ACC112 (cell line): ENCODE data around the gene ALKBH5.

ENCODE experiments used
- H2AFZ ChIP-seq: fragments of 200-600 bp; sonication (generic); one replicate; pipeline ENCODE4 v1.6.0; 2017; ENCODE audit warnings: antibody characterized with exemption, low read length; ENCODE audit not compliant: unreplicated experiment
- H3K27ac ChIP-seq: fragments of 200-600 bp; sonication (generic); 2 replicates; pipeline ENCODE4 v1.5.1; 2014; ENCODE audit warnings: low read depth, mild to moderate bottlenecking, antibody characterized with exemption, low read length, moderate library complexity
- H3K27me3 ChIP-seq: fragments of 200-600 bp; sonication (generic); 2 replicates; pipeline ENCODE4 v1.6.1; 2014; ENCODE audit warnings: mild to moderate bottlenecking, antibody characterized with exemption, low read length, moderate library complexity, mixed read lengths; ENCODE audit not compliant: insufficient read depth
- H3K36me3 ChIP-seq: fragments of 200-600 bp; sonication (generic); 2 replicates; pipeline ENCODE4 v1.6.1; 2016; ENCODE audit warnings: mild to moderate bottlenecking, antibody characterized with exemption, low read length, moderate library complexity, mixed read lengths; ENCODE audit not compliant: insufficient read depth
- H3K4me1 ChIP-seq: fragments of 200-600 bp; sonication (generic); one replicate; pipeline ENCODE4 v1.6.1; 2016; ENCODE audit warnings: low read length, mixed read lengths; ENCODE audit not compliant: insufficient read depth, unreplicated experiment, control insufficient read depth
- H3K4me3 ChIP-seq: fragments of 200-600 bp; sonication (generic); 2 replicates; pipeline ENCODE4 v1.5.1; 2014; ENCODE audit warnings: mild to moderate bottlenecking, low read depth, low read length
- H3K79me2 ChIP-seq: fragments of 200-600 bp; sonication (generic); one replicate; pipeline ENCODE4 v1.6.0; 2016; ENCODE audit warnings: low read length; ENCODE audit not compliant: control insufficient read depth, unreplicated experiment, insufficient read depth

ALKBH5 gene

DNA sequence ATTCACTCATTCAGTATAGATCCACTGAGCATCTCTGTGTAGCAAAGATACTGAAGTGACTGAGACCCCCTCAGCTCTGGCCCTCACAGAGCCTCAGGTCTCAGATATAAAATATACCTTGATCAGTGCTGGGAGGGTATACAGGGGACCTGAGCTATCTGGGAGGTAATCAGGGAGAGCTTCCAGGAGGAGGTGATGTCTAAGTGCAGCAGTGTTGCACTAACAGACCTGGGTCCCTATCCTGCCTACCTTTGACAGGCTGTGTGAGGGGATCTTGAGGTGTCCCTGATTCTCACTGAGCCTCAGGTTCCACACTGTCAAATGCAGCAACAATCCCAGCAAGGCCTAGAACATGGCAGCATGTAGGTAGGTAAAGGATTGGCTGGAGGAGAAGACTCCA is 6.5 kb upstream of the ALKBH5 start:
- H3K4me1 ChIP-seq = peaks cover 12% of the 10 kb centered on the region
- H3K27ac ChIP-seq = no peak overlapping the region
- H3K36me3 ChIP-seq = no peaks in the 10 kb centered on the region
- H3K79me2 ChIP-seq = no peaks in the 10 kb centered on the region
- H3K27me3 ChIP-seq = no peaks in the 10 kb centered on the region
- no peak overlapping the region for H3K4me3 ChIP-seq
- H2AFZ ChIP-seq = no peak overlapping the region

DNA sequence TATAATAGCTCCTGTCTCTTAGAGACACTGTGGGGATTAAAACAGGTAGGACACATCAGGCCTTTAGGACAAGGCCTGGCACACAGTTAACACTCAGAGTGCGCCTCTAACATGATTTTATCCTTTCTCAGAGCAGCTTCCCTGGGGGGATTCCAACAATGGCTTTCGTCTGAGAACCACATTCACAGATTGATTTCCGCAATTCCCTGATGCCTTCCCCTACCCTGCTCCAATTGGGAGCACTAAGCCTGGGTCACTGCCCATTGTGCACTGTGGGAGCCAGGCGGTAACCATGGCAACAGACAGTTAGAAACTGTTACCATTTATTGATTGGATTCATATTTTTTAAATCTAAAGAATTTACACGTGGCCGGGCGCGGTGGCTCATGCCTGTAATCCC is 5.9 kb upstream of the ALKBH5 start:
- no peaks in the 10 kb centered on the region for H3K27me3 ChIP-seq
- H3K79me2 ChIP-seq = no peaks in the 10 kb centered on the region
- H3K4me3 ChIP-seq = no peak overlapping the region

DNA sequence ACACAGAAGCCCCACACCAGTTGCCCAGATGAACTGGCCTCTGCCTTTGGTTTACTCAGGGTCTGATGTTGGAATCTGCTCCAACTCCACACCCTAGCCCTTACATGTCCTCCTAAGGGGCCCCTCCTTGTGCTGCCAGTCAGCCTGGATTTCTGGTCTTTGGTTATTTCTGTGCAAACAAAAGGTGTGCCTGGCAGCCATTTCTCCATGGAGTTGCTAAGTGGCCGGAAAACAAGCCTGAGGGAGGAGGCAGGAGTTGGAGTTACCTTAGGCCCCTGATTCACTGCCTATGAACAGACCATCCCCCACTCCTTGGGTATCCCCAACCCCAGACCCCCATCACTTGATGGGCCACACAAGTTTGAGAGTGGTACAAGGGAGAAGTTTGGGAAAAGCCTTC is 4.4 kb upstream of the ALKBH5 start:
- Histone ChIP-seq H3K27ac (no peak overlapping the region), H2AFZ (no peak overlapping the region)

More for the DNA sequence above, 5.9 kb upstream of the ALKBH5 start:
- peaks cover 15% of the 10 kb centered on the region for H3K4me1 ChIP-seq
- H2AFZ ChIP-seq = no peak overlapping the region
- no peaks in the 10 kb centered on the region for H3K36me3 ChIP-seq
- H3K27ac ChIP-seq = no peak overlapping the region

DNA sequence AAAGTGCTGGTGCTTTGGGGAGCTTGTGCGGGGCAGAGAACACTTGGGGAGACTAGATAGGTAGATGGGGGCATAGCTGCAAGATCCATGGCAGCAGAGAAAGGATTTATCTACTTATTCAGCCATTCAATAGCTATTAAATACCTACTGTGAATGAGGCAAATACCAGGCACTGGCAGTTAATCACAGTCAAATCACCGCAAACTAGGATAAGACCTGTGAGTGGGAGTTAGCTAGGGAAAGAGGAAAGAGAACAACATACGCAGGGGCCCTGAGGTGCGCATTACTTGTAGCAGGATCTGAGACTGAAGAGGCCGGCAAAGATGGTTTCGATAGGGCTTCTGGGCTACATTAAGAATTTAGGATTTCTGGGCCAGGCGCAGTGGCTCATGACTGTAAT is 3.8 kb upstream of the ALKBH5 start:
- Histone ChIP-seq H3K36me3 (no peaks in the 10 kb centered on the region), H3K4me1 (peaks cover 15% of the 10 kb centered on the region), H3K79me2 (peaks cover 10% of the 10 kb centered on the region), H3K4me3 (no peak overlapping the region), H2AFZ (no peak overlapping the region), H3K27me3 (no peaks in the 10 kb centered on the region), H3K27ac (no peak overlapping the region)

More for the DNA sequence above, 4.4 kb upstream of the ALKBH5 start:
- H3K4me3 ChIP-seq = no peak overlapping the region
- H3K79me2 ChIP-seq = peaks cover 4% of the 10 kb centered on the region
- H3K27me3 ChIP-seq = no peaks in the 10 kb centered on the region
- H3K36me3 ChIP-seq = no peaks in the 10 kb centered on the region
- peaks cover 15% of the 10 kb centered on the region for H3K4me1 ChIP-seq

DNA sequence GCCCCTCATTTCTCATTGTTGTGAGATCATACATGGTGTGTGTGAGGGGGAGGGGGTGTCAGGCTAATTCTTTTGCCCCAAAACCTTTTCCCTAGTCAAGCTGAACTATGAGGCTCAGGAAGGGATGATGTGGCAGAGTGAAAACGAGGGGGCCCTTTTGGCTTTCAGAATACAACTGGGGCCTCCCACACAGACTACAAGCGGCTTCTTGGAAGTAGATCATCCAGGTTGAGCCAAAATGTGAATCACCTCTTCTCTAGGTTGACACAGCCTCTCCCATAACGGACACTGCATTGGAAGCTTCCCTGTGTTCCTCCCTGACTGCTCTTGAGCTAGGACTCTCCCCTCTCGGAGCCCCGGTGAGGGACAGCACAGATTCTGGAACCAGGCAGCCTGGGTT is 2.3 kb upstream of the ALKBH5 start:
- H3K27ac ChIP-seq = peak overlapping the region; percentile 96
- H3K36me3 ChIP-seq = no peaks in the 10 kb centered on the region; the same call in 1 of the 2 replicates
- H3K4me3 ChIP-seq = no peak overlapping the region
- H3K4me1 ChIP-seq = peaks cover 22% of the 10 kb centered on the region
- H3K79me2 ChIP-seq = peaks cover 26% of the 10 kb centered on the region
- H2AFZ ChIP-seq = peak overlapping the region; percentile 42
- no peaks in the 10 kb centered on the region for H3K27me3 ChIP-seq

DNA sequence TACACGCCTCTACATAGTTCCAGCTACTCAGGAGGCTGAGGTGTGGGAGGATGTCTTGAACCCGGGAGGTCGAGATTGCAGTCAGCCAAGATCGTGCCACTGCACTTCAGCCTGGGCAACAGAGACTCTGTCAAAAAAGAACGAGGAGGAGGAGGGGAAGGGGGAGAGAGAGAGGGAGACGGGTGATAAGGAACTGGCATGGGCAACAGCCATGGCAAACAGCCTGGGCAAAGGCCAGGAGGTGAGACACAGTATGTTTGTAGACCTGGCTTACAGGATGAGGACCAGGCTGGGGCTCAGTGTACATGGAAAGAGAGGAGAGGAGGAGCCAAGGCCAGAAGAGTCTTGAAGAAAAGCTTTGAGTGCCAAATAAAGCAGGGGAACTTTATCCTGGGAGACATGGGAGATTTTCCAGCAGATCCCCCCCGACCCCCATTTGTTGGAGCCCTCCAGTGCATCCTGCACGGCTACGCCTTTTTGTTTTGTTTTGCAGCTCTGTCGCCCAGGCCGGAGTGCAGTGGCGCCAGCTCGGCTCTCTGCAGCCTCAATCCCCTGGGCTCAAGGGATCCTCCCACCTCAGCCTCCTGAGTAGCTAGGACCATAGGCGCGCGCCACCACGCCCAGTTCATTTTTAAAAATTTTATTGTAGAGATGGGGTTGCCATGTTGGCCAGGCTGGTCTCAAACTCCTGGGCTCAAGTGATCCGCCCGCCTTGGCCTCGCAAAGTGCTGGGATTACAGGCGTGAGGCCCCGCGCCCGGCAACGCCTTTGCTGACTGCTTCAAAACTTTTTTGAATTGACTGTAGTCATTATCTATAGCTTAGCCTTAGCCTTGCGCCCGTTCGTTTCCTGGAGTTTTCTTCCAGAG is 1.3 kb upstream of the ALKBH5 start:
- Histone ChIP-seq H2AFZ (peak overlapping the region; percentile 88), H3K27me3 (no peaks in the 10 kb centered on the region), H3K36me3 (no peaks in the 10 kb centered on the region; the same call in 1 of the 2 replicates), H3K4me3 (peak overlapping the region; percentile 99), H3K27ac (peak overlapping the region; percentile 96), H3K79me2 (peaks cover 36% of the 10 kb centered on the region), H3K4me1 (peaks cover 29% of the 10 kb centered on the region)

DNA sequence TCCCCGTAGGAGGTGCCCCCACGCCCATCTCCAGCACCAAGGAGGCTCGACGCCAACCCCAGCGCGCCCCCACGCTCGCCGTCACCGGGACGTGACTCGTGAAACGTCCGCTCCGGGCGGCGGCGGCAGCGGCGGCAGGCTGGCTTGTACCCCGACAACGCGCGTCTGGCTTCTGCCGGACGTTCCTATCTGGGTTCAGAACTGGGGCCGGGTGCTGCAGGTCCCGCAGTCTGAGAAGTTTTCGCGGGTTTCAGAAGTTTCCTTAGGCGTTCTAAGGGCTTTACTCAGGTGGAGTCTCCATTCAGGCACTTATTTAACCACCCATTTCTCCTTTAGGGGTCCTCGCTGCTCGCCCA is 672 bp upstream of the ALKBH5 start:
- Histone ChIP-seq H3K79me2 (peaks cover 42% of the 10 kb centered on the region), H3K4me3 (peak overlapping the region; percentile 99), H3K36me3 (no peaks in the 10 kb centered on the region; the same call in 1 of the 2 replicates), H3K4me1 (peaks cover 34% of the 10 kb centered on the region), H3K27me3 (no peaks in the 10 kb centered on the region), H3K27ac (peak overlapping the region; percentile 96), H2AFZ (peak overlapping the region; percentile 88)

DNA sequence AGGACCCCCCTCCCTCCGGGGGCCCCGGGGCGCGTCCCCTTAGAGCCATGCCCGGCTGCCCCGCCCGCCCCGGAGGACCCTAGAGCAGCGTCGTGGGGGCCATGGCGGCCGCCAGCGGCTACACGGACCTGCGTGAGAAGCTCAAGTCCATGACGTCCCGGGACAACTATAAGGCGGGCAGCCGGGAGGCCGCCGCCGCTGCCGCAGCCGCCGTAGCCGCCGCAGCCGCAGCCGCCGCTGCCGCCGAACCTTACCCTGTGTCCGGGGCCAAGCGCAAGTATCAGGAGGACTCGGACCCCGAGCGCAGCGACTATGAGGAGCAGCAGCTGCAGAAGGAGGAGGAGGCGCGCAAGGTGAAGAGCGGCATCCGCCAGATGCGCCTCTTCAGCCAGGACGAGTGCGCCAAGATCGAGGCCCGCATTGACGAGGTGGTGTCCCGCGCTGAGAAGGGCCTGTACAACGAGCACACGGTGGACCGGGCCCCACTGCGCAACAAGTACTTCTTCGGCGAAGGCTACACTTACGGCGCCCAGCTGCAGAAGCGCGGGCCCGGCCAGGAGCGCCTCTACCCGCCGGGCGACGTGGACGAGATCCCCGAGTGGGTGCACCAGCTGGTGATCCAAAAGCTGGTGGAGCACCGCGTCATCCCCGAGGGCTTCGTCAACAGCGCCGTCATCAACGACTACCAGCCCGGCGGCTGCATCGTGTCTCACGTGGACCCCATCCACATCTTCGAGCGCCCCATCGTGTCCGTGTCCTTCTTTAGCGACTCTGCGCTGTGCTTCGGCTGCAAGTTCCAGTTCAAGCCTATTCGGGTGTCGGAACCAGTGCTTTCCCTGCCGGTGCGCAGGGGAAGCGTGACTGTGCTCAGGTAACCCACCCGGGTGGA is 759 bp downstream of the ALKBH5 start:
- Histone ChIP-seq H3K36me3 (peaks cover 3% of the 10 kb centered on the region; the same call in 1 of the 2 replicates), H3K4me3 (peak overlapping the region; percentile 99), H2AFZ (no peak overlapping the region), H3K79me2 (peaks cover 56% of the 10 kb centered on the region), H3K4me1 (peaks cover 46% of the 10 kb centered on the region), H3K27ac (peak overlapping the region; percentile 96), H3K27me3 (no peaks in the 10 kb centered on the region)

DNA sequence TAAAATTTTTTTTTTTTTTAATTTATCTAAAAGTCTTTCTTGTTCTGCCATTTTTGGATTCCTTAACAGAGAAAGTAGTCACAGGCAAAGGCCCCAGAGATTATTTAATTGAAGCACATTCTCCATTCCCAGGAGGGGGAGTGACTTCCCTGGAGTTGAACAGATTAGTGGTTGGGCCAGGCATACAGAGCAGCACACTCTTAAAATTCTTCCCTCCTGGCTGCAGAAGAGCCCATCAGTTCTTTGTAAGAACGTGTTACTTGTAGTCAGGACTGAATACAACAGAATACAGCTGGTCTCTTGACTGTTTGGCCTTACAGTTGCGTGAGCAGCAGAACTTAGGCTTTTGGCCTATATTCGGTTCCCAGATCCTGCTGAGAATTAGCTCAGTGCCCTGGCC is 1.8 kb downstream of the ALKBH5 start:
- Histone ChIP-seq H2AFZ (no peak overlapping the region), H3K4me1 (peaks cover 54% of the 10 kb centered on the region), H3K36me3 (peaks cover 7% of the 10 kb centered on the region; the same call in 1 of the 2 replicates), H3K27ac (peak overlapping the region; percentile 96), H3K79me2 (peaks cover 65% of the 10 kb centered on the region), H3K27me3 (no peaks in the 10 kb centered on the region), H3K4me3 (peak overlapping the region; percentile 99)

DNA sequence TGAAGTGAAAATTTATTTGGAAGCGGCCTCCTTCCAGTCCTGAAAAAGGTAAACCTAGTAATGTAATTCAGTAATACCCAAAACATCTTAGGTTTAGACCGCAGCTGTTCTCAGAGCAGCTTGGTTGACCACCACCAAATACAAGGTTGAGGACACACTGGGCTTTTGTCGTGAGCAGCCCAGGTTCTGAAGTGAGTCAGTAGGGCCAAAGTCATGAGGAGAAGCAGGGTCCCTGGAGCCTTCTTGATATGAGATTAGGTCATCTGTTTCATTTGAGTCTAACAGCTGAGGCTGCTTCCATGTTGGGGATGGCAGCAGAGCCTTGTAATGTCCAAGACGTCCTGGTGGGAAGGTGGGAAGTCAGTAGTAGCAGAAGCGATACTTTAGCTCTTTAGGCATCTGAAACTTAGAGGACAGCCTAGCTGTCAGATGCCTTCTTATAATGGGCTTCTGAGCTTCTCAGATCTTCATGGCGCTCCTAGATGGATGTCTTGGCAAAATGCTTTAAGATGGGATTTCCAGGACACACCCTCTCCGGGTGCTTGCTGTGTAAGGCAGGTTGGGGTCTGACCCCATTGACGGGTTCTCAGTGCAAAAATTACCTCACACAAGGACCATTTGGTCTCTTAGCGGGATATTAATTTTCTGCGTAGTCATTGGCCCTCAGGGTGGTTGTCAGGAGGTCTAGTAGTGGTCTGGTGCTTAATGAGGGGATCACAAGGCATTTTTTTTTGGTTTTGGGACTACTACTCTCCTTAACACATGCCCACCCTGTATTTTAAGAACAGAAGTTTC is 2.4 kb downstream of the ALKBH5 start:
- Histone ChIP-seq H3K79me2 (peaks cover 72% of the 10 kb centered on the region), H3K36me3 (peaks cover 7% of the 10 kb centered on the region; the same call in 1 of the 2 replicates), H3K27ac (peak overlapping the region; percentile 96), H2AFZ (no peak overlapping the region), H3K4me3 (peak overlapping the region; percentile 99), H3K27me3 (no peaks in the 10 kb centered on the region), H3K4me1 (peaks cover 59% of the 10 kb centered on the region)
